ENCODE measurements around the gene NAA20.

NAA20 gene

DNA sequence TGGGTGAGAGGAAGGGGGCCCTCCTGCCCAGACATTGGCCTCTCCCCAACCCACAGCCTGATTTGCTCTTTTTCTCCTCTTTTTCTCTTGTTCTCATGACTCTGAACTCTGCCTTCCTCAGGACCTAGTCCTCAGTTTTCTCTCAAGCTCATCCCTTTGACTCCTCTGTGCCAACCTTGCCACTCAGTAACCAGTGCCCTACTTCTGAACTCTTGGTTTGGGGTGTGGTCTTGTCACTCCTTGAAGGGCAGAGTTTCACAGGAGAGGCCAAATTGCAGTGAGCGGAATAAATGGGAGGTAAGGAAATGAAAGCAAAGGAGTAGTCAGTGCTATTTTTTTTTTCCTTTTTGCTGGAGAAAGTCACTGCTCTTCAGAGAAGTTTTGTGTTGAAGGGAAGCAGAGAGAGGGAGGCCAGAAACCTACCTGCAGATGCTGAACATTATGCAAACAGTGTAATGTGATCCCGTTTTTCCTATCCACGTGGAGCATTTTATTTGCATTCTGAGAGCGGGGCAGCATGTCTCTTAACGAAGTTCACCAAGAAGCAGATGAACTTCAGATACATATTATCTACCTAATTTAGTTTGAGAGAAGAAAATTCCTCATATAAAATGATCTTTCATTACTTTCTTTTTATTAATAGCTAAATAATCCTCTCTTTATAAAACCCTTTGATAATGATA is 62.1 kb downstream of the NAA20 start:
- DNase-seq: no peak
